ENCODE data around the gene SIAH2.

Gene SIAH2

DNA sequence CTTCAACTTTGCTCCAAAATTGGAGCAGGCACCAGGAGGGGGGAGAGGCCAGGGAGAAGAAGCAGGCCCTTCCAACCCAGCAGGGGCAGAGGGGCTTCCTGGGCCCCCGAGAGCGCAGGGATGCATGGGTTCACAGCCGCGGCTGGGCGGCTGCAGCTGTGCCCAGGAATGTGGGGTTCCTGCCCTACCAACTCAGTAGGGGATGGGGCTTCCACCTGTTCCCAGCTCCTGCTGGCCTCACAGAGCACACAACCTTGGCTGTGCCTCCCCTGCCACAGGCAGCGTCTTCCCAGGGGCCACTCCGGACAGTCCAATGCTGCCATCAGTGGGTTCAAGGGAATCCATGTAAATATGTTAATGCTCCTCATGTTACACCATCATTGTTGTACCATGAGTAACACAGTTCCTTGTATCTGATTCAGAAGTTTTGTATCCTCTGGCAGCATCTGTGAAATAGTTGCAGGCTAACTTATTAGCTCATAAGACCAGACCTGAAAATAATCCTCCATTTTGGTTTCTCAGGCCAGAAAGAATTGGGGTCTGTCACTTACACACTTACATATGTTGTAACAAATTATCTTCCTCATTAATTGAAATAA lies 12.1 kb upstream of the SIAH2 start:
- no peak for DNase-seq (ENCODE audit: low read depth)

DNA sequence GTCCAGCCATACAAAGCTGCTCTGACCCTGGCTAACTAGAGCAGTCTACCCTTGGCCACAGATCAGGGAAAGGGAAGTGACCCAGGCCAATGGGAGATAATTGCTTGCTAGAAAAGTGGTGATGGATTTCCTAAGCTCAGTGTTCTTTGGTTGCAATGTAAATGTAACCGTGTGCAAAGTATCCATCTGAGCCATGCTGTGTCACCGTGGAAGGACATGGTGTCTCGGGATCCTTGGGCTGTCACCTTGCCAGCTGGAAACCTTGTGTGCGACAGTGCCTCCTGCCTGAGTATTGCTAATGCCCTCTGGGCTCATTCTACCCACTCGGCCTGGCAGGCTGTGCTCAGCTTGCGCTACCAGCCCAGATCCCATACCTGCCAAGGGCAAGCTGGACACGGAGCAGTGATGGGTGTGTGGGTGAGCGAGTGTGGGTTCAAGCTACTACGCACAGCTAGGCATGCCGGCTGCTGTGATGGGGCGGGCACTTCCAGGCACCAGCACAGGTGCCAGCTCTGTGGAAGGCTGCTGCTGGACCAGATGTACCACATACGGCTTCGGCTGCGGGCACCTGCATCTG lies 10.7 kb upstream of the SIAH2 start:
- no peak for DNase-seq (ENCODE audit: low read depth)

DNA sequence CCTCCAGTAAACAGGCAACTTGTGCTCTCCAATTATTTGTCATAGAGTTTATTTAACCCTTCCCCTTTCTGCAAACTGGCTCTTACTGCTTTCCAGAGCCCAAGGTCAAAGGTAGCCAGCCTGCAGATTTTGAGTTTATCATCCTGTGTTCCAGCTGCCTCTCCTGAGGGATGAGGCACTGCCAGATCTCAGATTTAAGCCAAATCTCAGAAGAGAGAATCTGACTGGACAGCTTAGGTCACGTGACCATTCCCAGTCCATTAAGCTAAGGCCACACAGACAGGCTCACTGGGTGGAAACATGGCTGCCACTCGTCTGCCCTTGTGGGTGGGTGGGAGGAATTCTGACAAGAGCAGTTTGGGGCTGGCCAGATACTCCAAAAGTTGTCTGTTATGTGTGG lies 8.6 kb upstream of the SIAH2 start:
- no peak for DNase-seq (ENCODE audit: low read depth)

DNA sequence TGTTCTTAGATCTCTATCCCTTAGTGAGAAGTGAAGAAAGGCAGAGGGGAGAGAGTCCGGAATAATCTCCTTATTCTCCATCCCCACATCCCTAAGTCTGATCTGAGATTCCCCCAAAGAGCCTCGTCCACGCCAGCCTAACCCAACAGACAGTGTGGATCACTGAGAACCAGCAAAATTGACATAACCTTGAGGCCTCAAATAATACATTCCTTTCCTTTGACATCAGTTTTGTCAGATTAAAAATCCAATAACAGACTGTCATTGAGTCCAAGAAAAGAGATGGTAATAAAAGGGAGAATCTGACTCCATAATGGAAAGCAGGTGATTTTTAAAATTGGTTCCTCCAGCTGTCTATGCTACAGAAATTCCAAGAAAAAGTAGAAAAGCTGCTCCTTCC lies 7.7 kb upstream of the SIAH2 start:
- DNase-seq (ENCODE audit: low read depth) = no peak

DNA sequence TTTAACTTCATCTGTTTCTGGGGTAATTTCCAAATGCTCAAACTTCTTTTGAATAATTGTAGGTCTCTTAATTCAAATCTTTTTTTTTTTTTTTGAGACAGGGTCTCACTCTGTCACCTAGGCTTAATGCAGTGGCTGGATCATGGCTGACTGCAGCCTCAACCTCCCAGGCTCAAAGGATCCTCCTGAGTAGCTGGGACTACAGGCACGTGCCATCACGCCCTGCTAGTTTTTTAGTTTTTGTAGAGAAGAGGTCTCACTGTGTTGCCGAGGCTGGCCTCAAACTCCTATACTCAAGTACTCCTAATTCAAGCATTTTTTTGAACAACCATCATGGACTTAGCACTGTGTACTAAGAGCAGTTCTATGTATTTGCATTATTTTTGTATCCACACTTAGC lies 3.8 kb upstream of the SIAH2 start:
- DNase-seq (ENCODE audit: low read depth) = no peak

DNA sequence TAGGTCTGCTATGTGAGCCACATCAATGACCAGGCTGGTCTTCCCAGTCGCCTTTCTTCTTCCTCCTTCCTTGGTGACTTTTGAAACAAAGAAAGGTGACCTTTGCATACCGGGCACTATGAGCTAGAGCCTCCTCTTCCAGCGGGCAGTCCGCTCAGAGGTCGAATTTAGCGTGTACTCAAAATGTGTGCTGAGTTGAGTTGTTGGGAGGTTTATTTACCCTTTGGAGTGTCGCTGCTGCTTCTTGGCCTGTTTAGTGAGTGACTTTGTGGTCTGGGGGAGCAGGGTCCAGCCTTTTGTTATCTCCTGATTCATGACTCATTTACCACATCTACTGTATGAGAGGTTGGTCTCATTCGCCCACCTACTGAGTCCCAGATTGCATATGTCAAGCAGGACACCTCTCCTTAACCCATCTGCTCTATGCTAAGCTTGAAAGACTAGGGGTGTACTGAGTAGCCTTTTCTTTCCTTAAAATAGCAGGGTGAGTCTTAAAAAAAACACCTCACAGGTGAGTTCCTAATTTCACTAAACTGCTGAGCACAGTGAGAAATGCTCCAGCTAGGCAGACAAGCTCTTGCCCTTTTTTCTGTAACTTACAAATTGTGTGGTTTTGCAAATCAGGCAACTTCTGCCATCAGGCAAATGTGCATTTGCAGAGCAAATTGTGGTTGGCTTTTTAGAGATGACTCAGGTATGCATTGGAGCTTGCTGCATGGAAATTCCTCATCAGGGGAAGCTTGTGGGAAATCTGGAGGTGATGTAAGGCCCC lies 3.2 kb upstream of the SIAH2 start:
- DNase-seq (ENCODE audit: low read depth) = no peak

DNA sequence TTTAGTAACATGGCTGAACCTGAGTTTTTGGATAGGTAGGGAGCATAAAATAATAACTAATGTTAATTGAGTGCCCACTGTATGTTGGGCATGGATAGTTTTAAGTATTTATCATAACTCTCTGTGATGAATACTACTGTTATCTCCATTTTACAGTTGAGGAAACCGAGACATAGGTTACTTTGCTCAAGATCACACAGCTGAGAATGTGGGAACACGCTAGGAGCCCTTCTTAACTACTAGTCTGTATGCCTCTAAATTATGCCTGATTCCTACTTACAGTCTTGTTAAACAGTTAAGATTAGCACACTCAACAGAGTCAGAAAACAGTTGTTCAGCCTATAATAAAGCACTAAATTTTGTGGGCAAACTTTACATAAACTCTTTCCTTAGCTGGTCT lies 2.0 kb upstream of the SIAH2 start:
- no peak for DNase-seq (ENCODE audit: low read depth)

DNA sequence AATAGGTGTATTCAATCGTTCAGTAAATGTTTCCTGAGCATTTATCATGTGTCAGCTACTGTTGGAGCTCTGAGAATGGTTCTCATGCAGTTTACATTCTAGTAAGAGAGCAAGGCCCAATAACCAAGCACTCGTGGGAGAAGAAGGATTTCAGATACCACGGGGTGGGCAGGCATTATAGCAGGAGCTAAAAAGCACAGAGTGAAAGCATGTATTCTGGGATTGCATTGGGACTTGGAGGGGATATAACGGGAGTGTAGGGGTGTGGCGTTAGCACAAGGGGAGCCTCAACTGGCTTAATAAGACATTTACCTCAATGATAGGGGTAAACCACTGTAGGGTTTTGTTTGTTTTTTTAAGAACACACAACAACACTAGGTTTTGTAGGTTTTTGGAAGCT lies 1.6 kb upstream of the SIAH2 start:
- no peak for DNase-seq (ENCODE audit: low read depth)

DNA sequence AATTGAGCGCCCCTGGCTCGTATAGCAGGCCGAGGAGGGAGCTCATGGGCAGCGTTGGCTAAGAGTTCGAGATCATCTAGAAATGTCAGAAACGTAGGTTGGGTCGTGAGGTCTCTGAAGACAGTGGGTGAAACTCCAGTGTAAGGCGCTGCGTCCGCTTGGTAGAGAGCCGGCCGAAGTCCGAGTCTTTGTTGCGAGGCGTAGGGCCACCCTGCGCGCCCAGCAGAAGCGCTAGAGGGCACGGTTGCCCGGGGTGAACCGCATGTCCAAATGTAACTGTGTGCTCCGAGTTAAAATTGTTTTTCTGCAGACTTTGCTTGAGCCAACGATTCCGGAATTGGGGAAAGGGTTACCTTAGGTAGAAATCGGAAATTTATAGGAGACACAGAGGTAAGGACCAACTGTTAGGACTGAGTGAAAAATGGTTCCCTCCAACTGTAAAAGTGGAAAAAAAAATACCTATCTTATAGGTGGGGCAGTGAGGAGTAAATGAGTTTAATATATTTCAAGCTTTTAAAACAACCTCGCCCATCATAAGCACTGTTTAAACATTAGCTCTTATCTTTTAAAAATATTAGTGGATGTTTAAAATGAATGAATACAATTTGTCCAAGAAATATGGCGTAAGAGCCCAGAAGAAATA lies 993 bp upstream of the SIAH2 start:
- peak; percentile 24 for DNase-seq (ENCODE audit: low read depth)

DNA sequence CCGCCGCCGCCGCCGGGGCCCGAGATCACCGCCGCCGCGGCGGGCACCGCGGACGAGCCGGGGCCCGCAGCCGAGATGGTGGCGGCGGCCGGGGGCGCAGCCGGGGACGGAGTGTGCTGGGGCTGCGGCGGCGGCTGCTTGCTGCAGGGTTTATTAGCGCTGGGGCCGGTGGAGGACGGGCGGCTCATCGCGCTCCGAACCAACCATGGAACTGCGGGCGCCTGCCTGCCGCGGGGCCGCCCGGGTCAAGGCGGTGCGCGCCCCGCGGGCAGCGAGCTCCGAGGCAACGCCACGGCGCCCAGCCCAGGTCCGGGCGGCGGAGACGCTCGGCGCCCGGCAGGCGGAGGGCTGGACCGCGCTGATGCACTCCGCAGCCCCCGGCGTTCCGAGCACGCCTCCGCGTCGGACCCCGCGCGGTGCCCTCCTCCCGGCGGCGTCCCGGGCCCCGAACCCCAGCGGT lies 277 bp downstream of the SIAH2 start:
- no peak for DNase-seq (ENCODE audit: low read depth)

DNA sequence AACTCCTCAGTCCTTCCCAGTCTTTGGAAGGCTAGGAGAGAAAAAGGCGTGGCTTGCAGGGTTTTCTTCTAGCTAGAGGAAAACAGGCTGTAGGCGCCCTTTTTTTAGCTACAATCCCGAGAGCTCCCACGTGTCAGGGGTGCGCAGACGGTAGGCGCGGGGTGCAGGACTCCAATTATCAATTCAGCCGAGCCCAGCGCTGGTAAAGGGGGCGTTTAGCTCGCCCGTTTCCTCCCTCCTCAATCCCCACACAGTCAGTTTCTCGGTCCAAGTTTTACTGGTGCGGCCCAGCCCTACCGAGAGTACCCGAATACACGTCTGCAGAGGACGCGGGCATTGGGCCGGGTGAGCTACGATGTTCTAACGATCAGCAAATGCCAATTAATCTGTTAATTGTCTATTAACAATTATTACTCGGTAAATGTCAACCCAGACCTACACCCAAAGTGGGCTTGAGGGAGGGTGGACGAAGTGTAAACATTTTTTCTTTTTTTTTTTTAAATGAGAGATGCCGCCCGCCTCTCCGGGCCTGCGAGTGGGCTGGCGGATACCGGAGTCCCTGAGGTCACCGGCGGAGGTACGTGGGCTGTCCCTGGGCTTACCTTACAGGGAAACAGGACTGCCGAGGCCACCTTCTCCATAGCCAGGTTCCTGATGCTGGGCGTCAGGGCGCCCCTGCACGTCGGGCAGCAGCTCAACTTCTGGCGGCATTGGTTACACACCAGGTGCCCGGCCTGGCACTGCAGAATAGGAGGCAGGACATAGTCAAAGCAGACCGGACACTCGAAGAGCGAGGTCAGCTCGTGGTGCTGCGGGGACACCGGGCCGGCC lies 923 bp downstream of the SIAH2 start:
- peak; percentile 22 for DNase-seq (ENCODE audit: low read depth)

DNA sequence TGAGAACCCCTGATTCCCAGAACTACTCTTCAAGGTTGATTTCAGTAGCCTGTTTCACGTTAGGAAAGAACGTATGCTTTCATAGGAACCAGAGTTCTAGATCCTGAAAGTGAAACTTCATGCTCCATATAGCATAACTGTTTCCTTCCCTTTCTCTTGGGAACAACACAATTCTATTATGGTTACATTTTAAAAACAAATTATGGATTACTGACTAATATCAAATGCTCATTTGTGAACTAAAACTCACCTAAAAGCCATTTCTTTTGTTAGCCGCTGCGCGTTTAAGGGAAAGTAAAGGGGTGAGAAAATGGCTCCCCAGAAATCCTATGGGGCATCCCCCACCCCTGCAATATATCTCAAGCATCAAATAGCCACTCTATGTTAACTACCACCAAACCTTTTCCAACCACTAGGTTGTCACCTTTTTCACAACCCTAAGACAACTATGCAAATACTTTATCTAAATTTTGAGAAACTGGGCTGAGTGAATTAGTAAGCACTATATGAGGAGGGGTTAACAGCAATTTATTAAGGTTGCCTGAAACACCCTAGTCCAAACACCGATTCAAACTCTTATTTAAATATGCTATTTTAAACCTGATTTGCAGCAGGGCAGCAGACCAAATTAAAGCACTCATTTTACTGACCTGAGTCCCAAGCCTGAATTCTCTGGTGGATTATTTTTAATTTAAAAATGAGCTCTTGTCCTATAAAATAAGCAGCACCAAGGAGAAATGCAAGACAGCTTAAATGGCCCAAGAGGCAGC lies 2.4 kb downstream of the SIAH2 start:
- no peak for DNase-seq (ENCODE audit: low read depth)

DNA sequence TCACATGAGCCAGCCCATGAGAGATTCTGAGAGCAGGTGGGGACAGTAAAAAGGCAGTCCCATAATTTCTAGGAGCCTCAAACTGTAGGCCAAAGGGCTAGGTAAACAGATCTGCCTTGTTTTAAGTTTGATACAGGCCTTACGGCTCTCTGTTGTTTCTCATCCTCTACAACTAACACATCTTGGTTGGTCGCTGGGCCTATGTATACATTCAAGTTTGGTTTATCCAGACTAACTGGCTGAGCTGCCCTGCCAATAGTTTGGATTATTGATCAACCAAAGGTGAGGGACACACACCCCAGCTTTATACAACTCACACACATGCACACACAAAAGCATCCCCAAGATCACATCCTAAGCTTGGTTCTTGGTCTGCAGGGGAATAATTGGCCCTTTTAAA lies 3.0 kb downstream of the SIAH2 start:
- DNase-seq (ENCODE audit: low read depth) = no peak

DNA sequence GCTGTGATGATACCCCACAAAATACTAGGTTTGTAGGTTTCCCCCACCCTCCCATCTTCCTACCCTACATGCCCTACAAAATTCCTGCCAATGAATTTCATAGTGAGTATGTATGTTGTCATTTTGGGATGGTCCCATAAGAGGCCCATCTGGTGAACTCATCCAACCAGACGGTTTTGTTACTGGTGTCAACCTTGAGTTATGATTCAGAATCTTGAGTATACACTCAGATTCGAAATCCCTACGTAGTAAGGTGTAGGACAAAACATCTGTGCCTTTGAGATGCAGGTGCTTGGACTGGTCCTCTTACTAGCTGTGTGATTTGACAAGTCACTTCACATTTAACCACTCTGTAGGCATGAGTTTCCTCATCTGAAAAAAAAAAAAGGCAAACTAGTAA lies 3.6 kb downstream of the SIAH2 start:
- no peak for DNase-seq (ENCODE audit: low read depth)

DNA sequence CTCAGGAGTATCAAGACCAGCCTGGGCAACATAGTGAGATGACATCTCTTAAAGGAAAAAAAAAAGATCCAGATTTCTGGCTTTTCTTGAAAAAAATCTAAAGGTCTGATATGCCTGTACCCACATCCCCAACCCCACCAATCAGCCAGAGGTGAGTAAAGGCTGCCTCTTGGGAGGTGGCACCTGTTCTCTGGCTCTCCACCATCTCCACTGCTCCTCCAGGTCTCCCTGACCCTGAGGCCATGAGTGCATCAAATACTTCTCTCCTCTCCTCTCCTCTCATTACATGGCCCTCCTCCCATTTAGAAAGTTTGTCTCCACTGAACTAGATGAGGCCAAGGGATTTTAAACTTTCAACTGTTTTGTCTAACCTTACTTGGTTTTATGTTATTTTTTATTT lies 5.2 kb downstream of the SIAH2 start:
- DNase-seq (ENCODE audit: low read depth) = no peak

DNA sequence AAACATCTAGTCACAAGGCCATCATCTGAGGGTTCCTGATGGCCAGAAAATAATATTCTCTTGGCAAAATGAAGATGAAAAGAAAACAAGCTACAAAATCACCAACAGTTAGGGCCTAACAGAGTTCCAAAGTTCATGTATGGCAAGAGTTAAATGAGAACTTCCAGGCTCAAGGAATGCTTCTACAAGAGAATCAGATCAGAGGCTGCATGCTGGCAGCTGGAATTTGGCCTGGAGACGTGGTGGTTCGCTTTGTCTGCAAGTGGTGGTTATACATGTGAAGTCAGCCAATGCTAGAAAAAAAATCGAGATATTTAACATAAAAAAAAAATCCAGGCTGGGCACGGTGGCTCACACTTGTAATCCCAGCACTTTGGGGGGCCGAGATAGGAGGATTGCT lies 5.6 kb downstream of the SIAH2 start:
- no peak for DNase-seq (ENCODE audit: low read depth)

DNA sequence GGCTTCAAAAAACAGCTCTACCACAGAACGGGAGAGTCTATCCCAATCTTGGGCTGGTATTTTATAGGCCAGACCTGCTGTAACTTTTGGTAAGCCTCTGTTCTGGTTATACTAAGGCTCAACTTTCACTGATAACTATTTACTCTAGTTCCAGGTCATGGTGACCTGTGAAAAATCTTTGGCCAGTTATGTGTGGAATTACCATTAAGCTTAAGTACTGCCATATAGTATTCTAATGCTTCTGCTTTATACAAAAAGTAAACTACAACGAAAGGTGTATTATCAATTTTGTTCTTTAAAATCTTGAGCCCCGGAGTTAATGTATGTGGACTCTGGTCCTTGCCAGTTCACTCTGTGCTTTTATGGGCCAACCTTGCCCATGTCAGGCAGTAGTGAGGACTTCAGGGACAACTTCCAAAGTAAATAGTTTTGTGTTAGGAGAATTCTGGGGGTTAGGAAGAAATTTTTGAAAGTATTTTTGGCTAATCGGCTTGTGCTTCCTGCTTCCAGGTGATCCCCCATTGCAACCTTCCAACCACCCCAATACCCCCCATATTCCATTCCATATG lies 6.4 kb downstream of the SIAH2 start:
- DNase-seq (ENCODE audit: low read depth) = no peak

DNA sequence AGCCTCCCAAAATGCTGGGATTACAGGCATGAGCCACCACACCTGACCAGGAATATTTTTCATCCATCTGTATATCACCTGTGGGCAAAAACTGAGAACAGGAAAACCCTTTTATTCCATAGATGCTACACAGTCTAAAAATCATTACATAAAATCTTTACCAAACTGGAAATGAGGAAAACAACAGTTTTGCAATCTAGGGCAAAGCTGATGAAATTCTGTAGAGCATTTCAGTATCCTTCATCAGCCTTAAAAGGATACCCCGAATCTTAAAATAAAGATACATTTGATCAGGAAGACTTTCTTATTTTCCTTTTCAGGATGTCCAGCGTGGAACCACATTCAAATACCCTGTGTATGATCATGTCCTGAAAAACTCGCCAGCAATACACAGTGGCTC lies 7.1 kb downstream of the SIAH2 start:
- no peak for DNase-seq (ENCODE audit: low read depth)

DNA sequence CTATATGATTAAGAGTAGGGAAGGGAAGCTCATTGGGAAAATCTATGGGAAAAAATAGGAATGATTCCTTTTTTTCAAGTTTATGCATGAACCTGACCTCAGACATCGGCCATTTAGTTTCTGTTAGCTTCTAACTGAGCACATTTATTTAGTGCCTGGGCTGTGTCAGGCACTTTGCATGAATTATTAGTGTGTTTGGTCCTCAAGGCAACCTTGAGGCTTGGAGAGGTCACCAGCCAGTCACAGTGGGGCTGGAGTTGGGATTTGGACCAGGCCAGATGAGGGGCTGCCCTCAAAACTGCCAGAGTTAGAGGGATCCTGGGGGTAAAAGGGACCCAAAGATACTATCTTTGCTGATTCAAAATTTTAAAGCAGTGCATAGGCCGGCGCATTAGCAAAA lies 8.1 kb downstream of the SIAH2 start:
- DNase-seq (ENCODE audit: low read depth) = no peak

DNA sequence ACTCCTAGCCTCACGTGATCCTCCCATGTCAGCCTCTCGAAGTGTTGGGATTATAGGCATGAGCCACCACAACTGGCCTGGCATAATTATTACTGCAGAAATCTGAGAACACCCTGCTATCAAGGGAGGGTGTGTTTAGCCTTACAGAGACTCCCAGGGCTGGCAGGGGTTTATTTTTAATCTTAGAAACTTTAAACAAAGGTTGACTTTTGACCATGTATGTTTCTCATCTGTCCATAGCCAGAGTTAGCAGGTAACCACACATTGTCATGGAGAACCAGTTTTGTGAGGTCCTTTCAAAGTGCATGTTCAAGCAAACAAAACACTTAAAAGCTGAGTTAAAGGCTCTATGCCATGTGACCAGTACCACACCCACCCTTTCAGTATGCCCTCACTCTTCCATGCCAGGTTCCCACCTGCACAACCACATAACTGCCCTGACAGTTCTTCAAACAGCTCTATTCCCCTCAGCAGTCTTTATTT lies 11.1 kb downstream of the SIAH2 start:
- no peak for DNase-seq (ENCODE audit: low read depth)

DNA sequence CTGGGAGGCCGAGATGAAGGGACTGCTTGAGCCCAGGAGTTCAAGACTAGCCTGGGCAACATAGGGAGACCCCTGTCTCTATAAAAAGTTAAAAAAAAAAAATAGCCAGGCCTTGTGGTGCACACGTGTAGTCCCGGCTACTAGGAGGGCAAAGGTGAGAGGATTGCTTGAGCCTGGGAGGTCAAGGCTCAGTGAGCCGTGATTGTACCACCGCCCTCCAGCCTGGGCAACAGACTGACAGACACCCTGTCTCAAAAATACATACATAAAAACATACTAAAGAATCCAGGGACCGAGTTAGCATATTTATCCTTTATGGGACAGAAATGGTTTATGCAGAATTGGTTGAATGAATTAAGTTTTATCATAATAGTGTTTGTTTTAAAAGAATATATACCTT lies 13.7 kb downstream of the SIAH2 start:
- no peak for DNase-seq (ENCODE audit: low read depth)
